Dermis microvascular lymphatic vessel endothelial cell (primary cell): ENCODE data around the gene LBP. TPM values are rescaled to one million over a fixed set of nuclear protein-coding genes. Genes with fewer than 3 reads are reported as not detected.

Experiments used
- total RNA-seq: library from RNA; depleted of rRNA; stranded (reverse); fragments of >200 nt; gene quantifications from 2 replicates; pipeline ENCODE4 v1.2.1, GENCODE V29; 2014

LBP gene
- total RNA-seq, 1 donor from 2014 or later = under 0.01 TPM

Other genes starting within 250 kb of the LBP start
- 408 and 561 TPM in 2 replicates for gene TGM2, start 181.2 kb upstream of the LBP start, total RNA-seq
- gene KIAA1755, start 85.7 kb upstream of the LBP start, total RNA-seq = 0.13 TPM in 1 of 2 replicates, not detected in the other
- gene BPI, start 42.3 kb upstream of the LBP start, total RNA-seq = not detected in 2 replicates
- 5.1 and 7.0 TPM in 2 replicates for gene SNHG17, start 88.8 kb downstream of the LBP start, total RNA-seq
- 16.3 and 21.1 TPM in 2 replicates for gene RALGAPB, start 126.4 kb downstream of the LBP start, total RNA-seq
- gene ADIG, start 234.7 kb downstream of the LBP start, total RNA-seq = not detected in 2 replicates